ENCODE measurements around the gene TMEM178B.

GRCh38 chr7:141460781-141461715 lies 387.2 kb downstream of the TMEM178B start:
- TF ChIP-seq CTCF (IDR thresholded peaks at IDR 0.05; ENCODE audit: poor library complexity, severe bottlenecking) (peak; percentile 9), POLR2AphosphoS5 (IDR thresholded peaks at IDR 0.05) (peak; percentile 17), SMC3 (conservative IDR thresholded peaks at IDR 0.05; ENCODE audit: poor library complexity) (no peak), EP300 (conservative IDR thresholded peaks at IDR 0.05; ENCODE audit: poor library complexity, severe bottlenecking) (no peak), REST (IDR thresholded peaks at IDR 0.05; ENCODE audit: borderline replicate concordance) (peak; percentile 45), EZH2 (IDR thresholded peaks at IDR 0.05; ENCODE audit: borderline replicate concordance, insufficient read depth, low read length, poor library complexity, severe bottlenecking) (no peak), RAD21 (conservative IDR thresholded peaks at IDR 0.05) (peak; percentile 10)

Data from neural cell (in vitro differentiated cells).